GM10847 (cell line): ENCODE results near the gene PAFAH2.

ENCODE experiments used
- POLR2A ChIP-seq: IDR thresholded peaks from 2 replicates; pipeline ENCODE4 v1.6.1; 2011; ENCODE audit not compliant: insufficient read length; ENCODE audit errors: extremely low read depth

The PAFAH2 gene

GRCh38 chr1:26005434-26006105, 7.7 kb upstream of the PAFAH2 start:
- no peak for TF ChIP-seq POLR2A

- TF ChIP-seq POLR2A: no peak
Measured at GRCh38 chr1:26003756-26004155, 5.9 kb upstream of the PAFAH2 start.

GRCh38 chr1:26003262-26003661, 5.4 kb upstream of the PAFAH2 start:
- TF ChIP-seq POLR2A: no peak

- no peak for TF ChIP-seq POLR2A
Measured at GRCh38 chr1:25999041-25999800, 1.4 kb upstream of the PAFAH2 start.

GRCh38 chr1:25996966-25997827, 666 bp downstream of the PAFAH2 start:
- TF ChIP-seq POLR2A: no peak

- no peak for TF ChIP-seq POLR2A
Measured at GRCh38 chr1:25994402-25995150, 3.3 kb downstream of the PAFAH2 start.

GRCh38 chr1:25993197-25993951, 4.5 kb downstream of the PAFAH2 start:
- no peak for TF ChIP-seq POLR2A

GRCh38 chr1:25992689-25993171, 5.1 kb downstream of the PAFAH2 start:
- no peak for TF ChIP-seq POLR2A

GRCh38 chr1:25991937-25992688, 5.8 kb downstream of the PAFAH2 start:
- TF ChIP-seq POLR2A: no peak

- no peak for TF ChIP-seq POLR2A
Measured at GRCh38 chr1:25990702-25991395, 7.0 kb downstream of the PAFAH2 start.

- TF ChIP-seq POLR2A: no peak
Measured at GRCh38 chr1:25990251-25990650, 7.6 kb downstream of the PAFAH2 start.

GRCh38 chr1:25989440-25990234, 8.2 kb downstream of the PAFAH2 start:
- no peak for TF ChIP-seq POLR2A

- TF ChIP-seq POLR2A: no peak
Measured at GRCh38 chr1:25987951-25988350, 9.9 kb downstream of the PAFAH2 start.
